Fibroblast of pulmonary artery (primary cell): Measurements from ENCODE around the gene BAZ2B.

Source experiments
- DNase-seq: peaks from one replicate; pipeline ENCODE4 v3.0.0-alpha.2; 2010; ENCODE audit warnings: low read depth
- H3K4me3 ChIP-seq: replicated peaks from 2 replicates; pipeline ENCODE4 v1.5.1; 2011; ENCODE audit warnings: low read depth, mild to moderate bottlenecking, control low read depth, low read length, moderate library complexity
- CTCF ChIP-seq: IDR thresholded peaks from 2 replicates; pipeline ENCODE4 v1.5.1; 2011; ENCODE audit warnings: mild to moderate bottlenecking, control low read depth, low read length, inconsistent platforms; ENCODE audit errors: missing control alignments

BAZ2B gene

GRCh38 chr2:159617100-159617499 lies 752 bp upstream of the BAZ2B start:
- H3K4me3 ChIP-seq, result peak overlapping the region; percentile 76
- DNase-seq, result no peak
- TF ChIP-seq CTCF, result no peak

- H3K4me3 ChIP-seq, result peak overlapping the region; percentile 76
- TF ChIP-seq CTCF, result no peak
- peak; percentile 95 for DNase-seq
Observed at GRCh38 chr2:159615367-159616285, 722 bp downstream of the BAZ2B start.

- peak; percentile 82 for DNase-seq
- H3K4me3 ChIP-seq, result peak overlapping the region; percentile 76
- no peak for TF ChIP-seq CTCF
Observed at GRCh38 chr2:159614534-159615366, 1.6 kb downstream of the BAZ2B start.

GRCh38 chr2:159613651-159614285 lies 2.6 kb downstream of the BAZ2B start:
- peak overlapping the region; percentile 76 for H3K4me3 ChIP-seq
- peak; percentile 51 for DNase-seq

GRCh38 chr2:159613091-159613490 lies 3.3 kb downstream of the BAZ2B start:
- H3K4me3 ChIP-seq, result peak overlapping the region; percentile 76
- TF ChIP-seq CTCF, result no peak
- DNase-seq, result no peak

More at GRCh38 chr2:159613651-159614285, 2.6 kb downstream of the BAZ2B start:
- TF ChIP-seq CTCF, result no peak

GRCh38 chr2:159612255-159612901 lies 4.0 kb downstream of the BAZ2B start:
- H3K4me3 ChIP-seq, result peak overlapping the region; percentile 76
- no peak for TF ChIP-seq CTCF
- DNase-seq, result peak; percentile 56
